ENCODE measurements around the gene HASPIN.

DNA sequence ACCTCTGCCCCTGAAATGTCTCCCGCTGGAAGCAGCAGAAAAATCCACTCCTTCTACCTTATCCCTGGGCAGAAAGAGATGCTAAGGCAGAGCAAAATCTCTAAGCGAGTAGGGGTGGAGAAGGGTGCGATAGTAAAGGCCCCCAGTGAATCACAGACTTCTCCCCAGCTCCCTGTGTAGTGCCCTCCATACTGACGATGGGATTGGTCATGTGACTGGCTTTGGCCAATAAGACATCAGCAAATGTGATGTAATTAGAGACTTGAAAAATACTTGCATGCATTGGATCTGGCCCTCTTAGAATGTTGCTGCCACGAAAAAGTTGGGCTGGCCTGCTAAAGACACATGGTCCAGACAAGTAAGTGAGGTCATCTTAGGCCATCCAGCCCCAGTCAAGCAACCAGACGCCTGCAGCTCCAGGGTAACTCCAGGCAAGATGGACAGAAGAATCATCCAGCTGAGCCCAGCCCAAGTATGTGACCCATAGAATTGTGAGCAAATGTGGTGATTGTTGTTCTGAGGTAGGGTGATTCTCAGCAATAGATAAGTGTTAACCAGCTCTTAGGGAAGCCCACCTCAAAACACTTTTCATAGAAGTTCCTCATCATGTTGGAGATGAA is 36.0 kb downstream of the HASPIN start:
- TF ChIP-seq, protein P1, sequence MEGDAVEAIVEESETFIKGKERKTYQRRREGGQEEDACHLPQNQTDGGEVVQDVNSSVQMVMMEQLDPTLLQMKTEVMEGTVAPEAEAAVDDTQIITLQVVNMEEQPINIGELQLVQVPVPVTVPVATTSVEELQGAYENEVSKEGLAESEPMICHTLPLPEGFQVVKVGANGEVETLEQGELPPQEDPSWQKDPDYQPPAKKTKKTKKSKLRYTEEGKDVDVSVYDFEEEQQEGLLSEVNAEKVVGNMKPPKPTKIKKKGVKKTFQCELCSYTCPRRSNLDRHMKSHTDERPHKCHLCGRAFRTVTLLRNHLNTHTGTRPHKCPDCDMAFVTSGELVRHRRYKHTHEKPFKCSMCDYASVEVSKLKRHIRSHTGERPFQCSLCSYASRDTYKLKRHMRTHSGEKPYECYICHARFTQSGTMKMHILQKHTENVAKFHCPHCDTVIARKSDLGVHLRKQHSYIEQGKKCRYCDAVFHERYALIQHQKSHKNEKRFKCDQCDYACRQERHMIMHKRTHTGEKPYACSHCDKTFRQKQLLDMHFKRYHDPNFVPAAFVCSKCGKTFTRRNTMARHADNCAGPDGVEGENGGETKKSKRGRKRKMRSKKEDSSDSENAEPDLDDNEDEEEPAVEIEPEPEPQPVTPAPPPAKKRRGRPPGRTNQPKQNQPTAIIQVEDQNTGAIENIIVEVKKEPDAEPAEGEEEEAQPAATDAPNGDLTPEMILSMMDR (IDR thresholded peaks at IDR 0.05 in 4 of 5, conservative IDR thresholded peaks at IDR 0.05 in 1 of 5), result no peak
- TF ChIP-seq POLR2A (IDR thresholded peaks at IDR 0.05), result no peak
